Liver (tissue), 3 donors: ENCODE measurements around the gene ATXN7L1.

Experiments
- SP1 ChIP-seq: IDR thresholded peaks from 2 replicates; pipeline ENCODE4 v1.6.1; 2018; ENCODE audit warnings: antibody characterized with exemption, mild to moderate bottlenecking
- TAF1 ChIP-seq: conservative IDR thresholded peaks from 2 replicates; pipeline ENCODE4 v1.6.1; 2016; ENCODE audit warnings: antibody characterized with exemption, mild to moderate bottlenecking
- TF ChIP-seq, protein P1 (sequence below): fragments of 150-350 bp; IDR thresholded peaks from 2 replicates; pipeline ENCODE4 v1.5.1; 2017; ENCODE audit warnings: improper control_type of control experiment, low read depth, low read length; ENCODE audit not compliant: missing input control
- TF ChIP-seq, protein P2 (sequence below): IDR thresholded peaks from 2 replicates; pipeline ENCODE4 v1.6.1; 2016; ENCODE audit warnings: antibody characterized with exemption, mild to moderate bottlenecking
- TF ChIP-seq, protein P3 (sequence below): IDR thresholded peaks from 2 replicates; pipeline ENCODE4 v1.6.1; 2016; ENCODE audit warnings: antibody characterized with exemption
- TF ChIP-seq, protein P4 (sequence below): IDR thresholded peaks from 2 replicates; pipeline ENCODE4 v1.6.1; 2016; ENCODE audit warnings: antibody characterized with exemption
- donor health status: healthy.
- donor health status: healthy.

DNA sequence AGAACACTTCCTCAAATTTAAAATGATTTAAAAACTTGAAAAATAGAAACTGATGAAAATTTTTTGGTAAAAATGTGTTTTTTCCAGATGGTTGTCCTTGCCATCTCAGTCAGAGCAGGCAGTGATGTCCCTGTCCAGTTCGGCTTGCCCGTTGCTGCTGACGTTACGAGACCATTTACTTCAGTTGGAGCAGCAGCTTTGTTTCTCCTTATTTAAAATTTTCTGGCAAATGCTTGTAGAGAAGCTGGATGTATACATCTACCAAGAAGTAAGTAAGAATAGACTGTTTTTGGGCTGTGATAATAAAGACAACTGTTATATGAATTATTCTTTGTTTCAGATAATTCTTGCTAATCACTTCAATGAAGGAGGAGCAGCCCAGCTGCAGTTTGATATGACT, 311.2 kb downstream of the ATXN7L1 start:
- TF ChIP-seq, protein P1, sequence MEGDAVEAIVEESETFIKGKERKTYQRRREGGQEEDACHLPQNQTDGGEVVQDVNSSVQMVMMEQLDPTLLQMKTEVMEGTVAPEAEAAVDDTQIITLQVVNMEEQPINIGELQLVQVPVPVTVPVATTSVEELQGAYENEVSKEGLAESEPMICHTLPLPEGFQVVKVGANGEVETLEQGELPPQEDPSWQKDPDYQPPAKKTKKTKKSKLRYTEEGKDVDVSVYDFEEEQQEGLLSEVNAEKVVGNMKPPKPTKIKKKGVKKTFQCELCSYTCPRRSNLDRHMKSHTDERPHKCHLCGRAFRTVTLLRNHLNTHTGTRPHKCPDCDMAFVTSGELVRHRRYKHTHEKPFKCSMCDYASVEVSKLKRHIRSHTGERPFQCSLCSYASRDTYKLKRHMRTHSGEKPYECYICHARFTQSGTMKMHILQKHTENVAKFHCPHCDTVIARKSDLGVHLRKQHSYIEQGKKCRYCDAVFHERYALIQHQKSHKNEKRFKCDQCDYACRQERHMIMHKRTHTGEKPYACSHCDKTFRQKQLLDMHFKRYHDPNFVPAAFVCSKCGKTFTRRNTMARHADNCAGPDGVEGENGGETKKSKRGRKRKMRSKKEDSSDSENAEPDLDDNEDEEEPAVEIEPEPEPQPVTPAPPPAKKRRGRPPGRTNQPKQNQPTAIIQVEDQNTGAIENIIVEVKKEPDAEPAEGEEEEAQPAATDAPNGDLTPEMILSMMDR: no peak
- no peak for TF ChIP-seq SP1
- no peak for TF ChIP-seq TAF1
- TF ChIP-seq, protein P2, sequence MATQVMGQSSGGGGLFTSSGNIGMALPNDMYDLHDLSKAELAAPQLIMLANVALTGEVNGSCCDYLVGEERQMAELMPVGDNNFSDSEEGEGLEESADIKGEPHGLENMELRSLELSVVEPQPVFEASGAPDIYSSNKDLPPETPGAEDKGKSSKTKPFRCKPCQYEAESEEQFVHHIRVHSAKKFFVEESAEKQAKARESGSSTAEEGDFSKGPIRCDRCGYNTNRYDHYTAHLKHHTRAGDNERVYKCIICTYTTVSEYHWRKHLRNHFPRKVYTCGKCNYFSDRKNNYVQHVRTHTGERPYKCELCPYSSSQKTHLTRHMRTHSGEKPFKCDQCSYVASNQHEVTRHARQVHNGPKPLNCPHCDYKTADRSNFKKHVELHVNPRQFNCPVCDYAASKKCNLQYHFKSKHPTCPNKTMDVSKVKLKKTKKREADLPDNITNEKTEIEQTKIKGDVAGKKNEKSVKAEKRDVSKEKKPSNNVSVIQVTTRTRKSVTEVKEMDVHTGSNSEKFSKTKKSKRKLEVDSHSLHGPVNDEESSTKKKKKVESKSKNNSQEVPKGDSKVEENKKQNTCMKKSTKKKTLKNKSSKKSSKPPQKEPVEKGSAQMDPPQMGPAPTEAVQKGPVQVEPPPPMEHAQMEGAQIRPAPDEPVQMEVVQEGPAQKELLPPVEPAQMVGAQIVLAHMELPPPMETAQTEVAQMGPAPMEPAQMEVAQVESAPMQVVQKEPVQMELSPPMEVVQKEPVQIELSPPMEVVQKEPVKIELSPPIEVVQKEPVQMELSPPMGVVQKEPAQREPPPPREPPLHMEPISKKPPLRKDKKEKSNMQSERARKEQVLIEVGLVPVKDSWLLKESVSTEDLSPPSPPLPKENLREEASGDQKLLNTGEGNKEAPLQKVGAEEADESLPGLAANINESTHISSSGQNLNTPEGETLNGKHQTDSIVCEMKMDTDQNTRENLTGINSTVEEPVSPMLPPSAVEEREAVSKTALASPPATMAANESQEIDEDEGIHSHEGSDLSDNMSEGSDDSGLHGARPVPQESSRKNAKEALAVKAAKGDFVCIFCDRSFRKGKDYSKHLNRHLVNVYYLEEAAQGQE: no peak
- TF ChIP-seq, protein P3, sequence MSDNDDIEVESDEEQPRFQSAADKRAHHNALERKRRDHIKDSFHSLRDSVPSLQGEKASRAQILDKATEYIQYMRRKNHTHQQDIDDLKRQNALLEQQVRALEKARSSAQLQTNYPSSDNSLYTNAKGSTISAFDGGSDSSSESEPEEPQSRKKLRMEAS: no peak
- TF ChIP-seq, protein P4, sequence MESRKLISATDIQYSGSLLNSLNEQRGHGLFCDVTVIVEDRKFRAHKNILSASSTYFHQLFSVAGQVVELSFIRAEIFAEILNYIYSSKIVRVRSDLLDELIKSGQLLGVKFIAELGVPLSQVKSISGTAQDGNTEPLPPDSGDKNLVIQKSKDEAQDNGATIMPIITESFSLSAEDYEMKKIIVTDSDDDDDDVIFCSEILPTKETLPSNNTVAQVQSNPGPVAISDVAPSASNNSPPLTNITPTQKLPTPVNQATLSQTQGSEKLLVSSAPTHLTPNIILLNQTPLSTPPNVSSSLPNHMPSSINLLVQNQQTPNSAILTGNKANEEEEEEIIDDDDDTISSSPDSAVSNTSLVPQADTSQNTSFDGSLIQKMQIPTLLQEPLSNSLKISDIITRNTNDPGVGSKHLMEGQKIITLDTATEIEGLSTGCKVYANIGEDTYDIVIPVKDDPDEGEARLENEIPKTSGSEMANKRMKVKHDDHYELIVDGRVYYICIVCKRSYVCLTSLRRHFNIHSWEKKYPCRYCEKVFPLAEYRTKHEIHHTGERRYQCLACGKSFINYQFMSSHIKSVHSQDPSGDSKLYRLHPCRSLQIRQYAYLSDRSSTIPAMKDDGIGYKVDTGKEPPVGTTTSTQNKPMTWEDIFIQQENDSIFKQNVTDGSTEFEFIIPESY: no peak
